Measurements from ENCODE around the gene PMAIP1.
A peak's percentile ranks its signal among the peaks of the same experiment; 100 is the strongest.
"Not testable (repeated sequence)": the region's sequence is repeated elsewhere in the genome, so short reads cannot be mapped to it uniquely, and the experiment has no call there.

Gene PMAIP1

GRCh38 chr18:59899298-59900221 lies at the start of gene PMAIP1:
Gene PMAIP1, plus strand, starts transcription at chr18:59899996. Its CDS starts 182 bp downstream, at chr18:59900178.
- in situ Hi-C loops (cut with MboI; ENCODE audit: low pct_unique_long_range_greater_than_20kb, low sequenced_read_pairs), result no loop called here
- peak; percentile 91 for DNase-seq

- no peak for DNase-seq
- in situ Hi-C loops (cut with MboI; ENCODE audit: low pct_unique_long_range_greater_than_20kb, low sequenced_read_pairs), result no loop called here
Observed at GRCh38 chr18:59851784-59852399, 47.9 kb upstream of the PMAIP1 start.

GRCh38 chr18:59852548-59852947 lies 47.2 kb upstream of the PMAIP1 start:
- no peak for DNase-seq
- in situ Hi-C loops (cut with MboI; ENCODE audit: low pct_unique_long_range_greater_than_20kb, low sequenced_read_pairs), result no loop called here

- DNase-seq, result no peak
- in situ Hi-C loops (cut with MboI; ENCODE audit: low pct_unique_long_range_greater_than_20kb, low sequenced_read_pairs), result no loop called here
Observed at GRCh38 chr18:59853380-59853779, 46.4 kb upstream of the PMAIP1 start.

GRCh38 chr18:59853988-59854387 lies 45.8 kb upstream of the PMAIP1 start:
- DNase-seq; in situ Hi-C loops (cut with MboI; ENCODE audit: low pct_unique_long_range_greater_than_20kb, low sequenced_read_pairs): not testable (repeated sequence)

- in situ Hi-C loops (cut with MboI; ENCODE audit: low pct_unique_long_range_greater_than_20kb, low sequenced_read_pairs), result no loop called here
- no peak for DNase-seq
Observed at GRCh38 chr18:59861009-59861408, 38.8 kb upstream of the PMAIP1 start.

- DNase-seq, result peak; percentile 63
- in situ Hi-C loops (cut with MboI; ENCODE audit: low pct_unique_long_range_greater_than_20kb, low sequenced_read_pairs), result no loop called here
Observed at GRCh38 chr18:59861963-59862819, 37.6 kb upstream of the PMAIP1 start.

- DNase-seq, result peak; percentile 31
- in situ Hi-C loops (cut with MboI; ENCODE audit: low pct_unique_long_range_greater_than_20kb, low sequenced_read_pairs), result no loop called here
Observed at GRCh38 chr18:59865241-59865986, 34.4 kb upstream of the PMAIP1 start.

GRCh38 chr18:59866551-59867269 lies 33.1 kb upstream of the PMAIP1 start:
- in situ Hi-C loops (cut with MboI; ENCODE audit: low pct_unique_long_range_greater_than_20kb, low sequenced_read_pairs), result no loop called here
- DNase-seq, result no peak

GRCh38 chr18:59867337-59868104 lies 32.3 kb upstream of the PMAIP1 start:
- no peak for DNase-seq
- in situ Hi-C loops (cut with MboI; ENCODE audit: low pct_unique_long_range_greater_than_20kb, low sequenced_read_pairs), result no loop called here

GRCh38 chr18:59870623-59871130 lies 29.1 kb upstream of the PMAIP1 start:
- in situ Hi-C loops (cut with MboI; ENCODE audit: low pct_unique_long_range_greater_than_20kb, low sequenced_read_pairs), result no loop called here
- DNase-seq, result no peak

GRCh38 chr18:59871711-59872362 lies 28.0 kb upstream of the PMAIP1 start:
- no peak for DNase-seq
- in situ Hi-C loops (cut with MboI; ENCODE audit: low pct_unique_long_range_greater_than_20kb, low sequenced_read_pairs), result no loop called here

GRCh38 chr18:59873641-59874040 lies 26.2 kb upstream of the PMAIP1 start:
- DNase-seq, result no peak
- in situ Hi-C loops (cut with MboI; ENCODE audit: low pct_unique_long_range_greater_than_20kb, low sequenced_read_pairs), result no loop called here

GRCh38 chr18:59874166-59874565 lies 25.6 kb upstream of the PMAIP1 start:
- in situ Hi-C loops (cut with MboI; ENCODE audit: low pct_unique_long_range_greater_than_20kb, low sequenced_read_pairs), result no loop called here
- DNase-seq, result no peak

- in situ Hi-C loops (cut with MboI; ENCODE audit: low pct_unique_long_range_greater_than_20kb, low sequenced_read_pairs), result no loop called here
- DNase-seq, result no peak
Observed at GRCh38 chr18:59876310-59876626, 23.5 kb upstream of the PMAIP1 start.

- peak; percentile 87 for DNase-seq
- in situ Hi-C loops (cut with MboI; ENCODE audit: low pct_unique_long_range_greater_than_20kb, low sequenced_read_pairs), result no loop called here
Observed at GRCh38 chr18:59877361-59877760, 22.4 kb upstream of the PMAIP1 start.

- no peak for DNase-seq
- in situ Hi-C loops (cut with MboI; ENCODE audit: low pct_unique_long_range_greater_than_20kb, low sequenced_read_pairs), result no loop called here
Observed at GRCh38 chr18:59878644-59879043, 21.2 kb upstream of the PMAIP1 start.
